NCI-H774 (cell line): Measurements from ENCODE around the gene MTRF1L.

Experiments
- DNase-seq: peaks from one replicate; lab custom pipeline; 2025; lab: John Stamatoyannopoulos, UW

Gene MTRF1L, protein sequence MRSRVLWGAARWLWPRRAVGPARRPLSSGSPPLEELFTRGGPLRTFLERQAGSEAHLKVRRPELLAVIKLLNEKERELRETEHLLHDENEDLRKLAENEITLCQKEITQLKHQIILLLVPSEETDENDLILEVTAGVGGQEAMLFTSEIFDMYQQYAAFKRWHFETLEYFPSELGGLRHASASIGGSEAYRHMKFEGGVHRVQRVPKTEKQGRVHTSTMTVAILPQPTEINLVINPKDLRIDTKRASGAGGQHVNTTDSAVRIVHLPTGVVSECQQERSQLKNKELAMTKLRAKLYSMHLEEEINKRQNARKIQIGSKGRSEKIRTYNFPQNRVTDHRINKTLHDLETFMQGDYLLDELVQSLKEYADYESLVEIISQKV

DNA sequence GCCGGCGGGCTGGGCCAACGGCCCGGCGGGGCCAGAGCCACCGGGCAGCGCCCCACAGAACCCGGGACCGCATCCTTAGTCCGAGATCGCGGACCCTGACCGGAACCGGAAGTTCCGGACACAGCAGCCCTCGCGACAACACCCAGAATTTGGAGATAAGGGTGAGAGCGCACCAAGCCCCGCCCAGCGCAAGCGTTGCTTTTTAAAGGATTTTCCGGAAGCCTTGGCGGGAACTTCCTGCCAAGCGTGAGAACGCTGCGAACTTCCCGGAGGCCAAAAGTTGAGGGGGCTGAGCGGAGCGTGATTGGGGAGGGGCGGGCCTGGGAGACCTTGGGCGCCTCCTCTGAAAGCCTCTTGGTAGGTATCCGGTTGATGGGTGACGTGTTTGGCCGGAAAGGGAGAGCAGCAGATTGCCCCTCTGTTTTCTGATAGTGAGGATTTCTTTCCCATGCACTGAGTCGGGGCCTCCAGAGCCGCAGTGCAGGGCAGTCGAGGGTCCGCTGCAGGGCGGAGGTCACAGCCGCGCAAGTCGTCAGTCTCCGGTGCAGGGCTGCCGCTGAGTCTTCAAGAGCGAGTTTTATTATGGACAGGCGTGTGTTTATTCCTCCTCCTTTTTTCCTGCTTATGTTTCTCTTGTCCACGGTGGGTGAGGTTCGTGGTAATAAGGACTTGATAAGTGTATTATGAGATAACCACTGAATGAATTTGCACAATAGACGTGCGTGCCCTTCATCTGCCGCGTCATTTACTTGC, at the start of gene MTRF1L:
TSS of gene MTRF1L (minus strand) at position 97 of the 753 bp plus-strand sequence. CDS start at position 73, 24 bp downstream.
- peak; percentile 98 for DNase-seq

DNA sequence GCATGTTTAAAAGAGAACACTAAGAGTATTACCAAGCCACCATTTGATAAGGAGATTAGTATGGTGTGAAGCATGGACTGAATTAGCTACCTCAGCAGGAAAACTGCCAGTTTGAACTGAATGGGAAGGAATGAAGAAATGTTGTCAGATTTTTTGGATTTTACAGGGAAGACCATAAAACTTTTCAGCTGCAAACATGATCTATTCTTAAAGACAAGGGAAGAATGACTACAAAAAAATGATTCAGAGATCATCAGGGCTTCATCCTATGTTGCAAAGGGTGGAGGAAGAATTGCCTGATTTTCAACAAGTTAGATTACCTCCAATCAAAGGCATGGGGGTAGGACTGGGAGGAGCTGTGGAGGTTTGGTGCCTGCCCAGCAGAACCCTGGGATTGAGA, 49.3 kb upstream of the MTRF1L start:
- no peak for DNase-seq

DNA sequence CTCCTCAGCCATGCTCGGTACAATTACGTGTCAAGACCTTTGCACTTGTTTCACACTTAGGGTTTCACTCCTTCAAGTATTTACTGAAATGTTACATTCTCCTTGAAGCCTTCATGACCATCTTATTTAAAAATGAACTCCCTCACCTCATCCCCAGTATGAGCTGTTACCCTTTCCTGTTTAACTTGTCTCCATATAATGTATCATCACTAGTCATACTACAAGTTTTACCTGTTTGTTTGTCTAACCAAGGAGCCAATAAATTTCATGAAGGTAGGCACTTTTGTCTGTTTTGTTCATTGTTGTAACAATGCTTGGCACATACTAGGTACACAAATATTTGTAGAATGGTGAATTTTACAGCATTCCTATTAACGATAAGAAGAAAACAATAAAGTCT, 46.1 kb upstream of the MTRF1L start:
- DNase-seq = no peak

DNA sequence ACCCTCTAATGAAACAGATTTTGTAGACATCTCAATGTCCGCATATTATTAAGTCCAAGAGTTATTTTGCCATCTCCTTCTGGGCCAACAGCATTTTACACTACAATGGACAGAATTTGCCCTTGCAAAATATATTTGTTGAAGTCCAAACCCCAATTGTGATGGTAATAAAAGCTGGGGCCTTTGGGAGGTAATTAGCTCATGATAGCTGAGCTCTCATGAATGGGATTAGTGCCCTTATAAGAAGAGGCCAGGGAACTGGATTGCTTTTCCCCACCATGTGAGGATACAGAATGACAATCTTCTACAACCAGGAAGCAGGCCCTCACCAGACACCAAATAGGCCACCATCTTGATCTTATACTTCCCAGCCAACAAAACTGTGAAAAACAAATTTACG, 44.9 kb upstream of the MTRF1L start:
- no peak for DNase-seq

DNA sequence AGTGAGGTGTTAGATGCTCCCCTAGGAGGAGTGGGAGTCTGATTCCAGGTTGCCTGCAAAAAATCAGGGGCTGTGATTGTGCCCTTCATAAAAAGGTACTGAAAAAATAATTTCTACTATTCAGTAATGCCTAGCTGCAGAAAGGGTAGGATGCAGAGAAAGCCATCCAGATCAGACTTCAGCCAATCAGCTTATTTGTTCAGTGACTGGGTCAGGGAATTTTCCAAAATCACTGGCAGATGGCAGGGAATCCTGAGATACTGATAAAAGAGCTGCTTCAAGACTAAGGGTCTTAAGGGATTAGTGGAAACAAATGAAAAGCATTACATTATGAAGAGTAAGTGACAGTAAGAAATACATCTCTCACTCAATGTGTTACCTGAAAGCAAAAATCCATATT, 42.8 kb upstream of the MTRF1L start:
- no peak for DNase-seq

DNA sequence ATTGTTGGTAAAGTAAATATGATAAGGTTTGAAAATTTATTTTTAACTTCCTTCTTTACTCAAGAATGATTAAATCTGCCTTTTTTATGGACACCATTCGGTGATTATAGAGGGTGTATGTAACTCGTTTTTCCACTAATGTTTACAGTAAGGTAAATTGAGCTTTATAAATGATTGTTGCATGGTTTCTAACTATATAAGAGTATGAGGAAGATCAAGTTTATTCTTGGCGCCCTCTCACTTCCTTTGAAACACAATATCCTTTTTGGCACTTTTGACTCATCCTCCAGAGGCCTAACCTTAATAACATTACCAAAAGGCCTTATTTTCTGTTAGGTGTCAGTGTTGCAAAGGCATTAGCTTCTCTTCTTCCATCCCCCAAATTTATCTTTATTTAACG, 41.8 kb upstream of the MTRF1L start:
- DNase-seq = no peak

DNA sequence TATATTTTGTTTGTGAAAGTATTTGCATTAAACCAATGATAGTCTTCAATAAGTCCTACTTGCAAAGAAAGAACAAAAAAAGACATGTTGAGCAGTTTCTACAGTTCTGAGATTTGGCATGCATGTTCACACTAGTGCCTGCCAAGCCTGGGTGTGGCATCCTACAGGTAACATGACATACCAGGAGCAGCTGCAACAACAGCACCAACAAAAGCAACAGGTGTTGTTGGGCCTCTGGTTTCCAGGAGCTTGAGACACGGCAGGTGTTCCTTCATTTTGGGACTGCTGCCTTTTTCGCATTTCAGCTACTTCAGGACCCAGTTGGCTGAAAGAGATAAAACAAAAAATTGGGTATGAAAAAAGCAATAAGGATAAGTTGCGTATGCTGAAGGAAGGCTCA, 41.2 kb upstream of the MTRF1L start:
- DNase-seq = peak; percentile 88

DNA sequence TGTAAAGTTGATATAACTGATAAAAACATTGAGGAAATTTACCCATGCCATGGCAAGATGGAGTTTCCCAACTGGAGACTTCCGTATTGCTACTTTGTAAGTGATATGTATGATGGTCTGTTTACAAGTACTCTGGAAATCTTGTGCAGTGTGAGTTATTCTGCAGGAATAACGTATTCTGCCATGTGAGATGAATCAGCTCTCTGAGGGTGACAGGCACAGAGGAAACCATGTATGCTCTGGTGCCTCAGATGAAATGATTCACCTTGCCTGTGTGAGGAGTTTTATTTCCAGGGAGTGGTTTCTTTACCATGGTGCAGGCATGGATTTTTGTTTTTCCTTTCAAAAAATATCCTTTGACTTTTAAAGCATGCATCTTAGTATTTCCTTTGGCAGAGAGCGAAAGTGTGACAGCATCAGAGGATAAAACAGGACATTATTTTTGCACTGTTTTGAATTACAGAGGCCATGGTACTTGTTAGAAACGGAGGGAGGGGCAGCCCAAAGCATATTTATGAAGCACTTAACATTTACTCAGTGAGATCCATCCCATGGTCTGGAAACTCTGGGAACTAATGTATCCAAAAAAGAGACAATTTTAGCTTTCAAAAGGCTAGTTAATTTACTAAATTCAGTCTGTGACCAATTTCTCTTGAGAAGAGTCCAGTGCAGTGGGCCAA, 36.0 kb upstream of the MTRF1L start:
- no peak for DNase-seq

DNA sequence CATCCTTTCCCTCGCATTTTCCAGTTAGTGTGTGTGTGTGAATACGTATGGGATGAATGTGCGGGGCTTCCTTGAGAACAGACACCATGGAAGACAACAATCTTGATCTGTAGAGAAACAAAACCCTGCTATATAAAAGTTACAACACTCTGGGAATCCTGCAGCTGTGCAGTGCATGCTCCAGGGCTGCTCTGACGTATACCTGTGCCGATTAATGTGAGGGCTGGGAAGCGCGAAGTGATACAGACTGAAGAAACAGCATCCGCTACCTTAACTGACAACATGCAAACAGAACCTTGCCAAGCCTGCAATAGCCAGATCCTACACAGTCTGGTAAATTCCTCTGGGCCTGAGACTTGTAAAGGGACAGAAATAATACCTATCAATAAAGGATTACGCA, 31.6 kb upstream of the MTRF1L start:
- no peak for DNase-seq

DNA sequence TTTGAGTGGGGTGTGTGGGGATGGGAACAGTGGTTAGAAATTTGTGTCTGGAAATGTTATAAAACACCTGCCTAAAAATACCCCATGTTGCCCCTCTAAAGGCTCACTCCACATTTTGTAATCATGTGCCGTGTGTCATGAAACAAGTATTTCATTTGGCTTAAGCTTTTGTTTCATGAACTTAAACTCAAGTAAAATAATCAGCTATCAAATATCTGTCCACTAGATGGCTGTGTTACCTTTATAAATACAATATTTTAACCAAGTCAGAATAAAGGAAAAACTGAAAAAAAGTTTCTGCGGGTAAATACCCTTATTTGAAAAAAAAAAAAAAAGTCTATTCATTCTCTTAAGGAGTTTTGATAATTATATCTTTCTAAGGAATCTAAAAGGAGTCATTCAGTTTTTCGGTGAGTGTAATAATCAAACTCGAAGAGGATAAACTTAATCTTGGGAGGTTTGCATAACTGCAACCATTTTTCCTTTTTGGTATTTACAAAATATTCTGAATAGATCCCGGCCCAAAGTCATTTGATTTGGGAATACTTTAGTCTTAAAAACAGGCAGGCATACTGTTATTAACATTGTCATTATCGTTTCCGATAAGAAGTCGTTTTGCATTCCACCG, 29.9 kb upstream of the MTRF1L start:
- peak; percentile 34 for DNase-seq

DNA sequence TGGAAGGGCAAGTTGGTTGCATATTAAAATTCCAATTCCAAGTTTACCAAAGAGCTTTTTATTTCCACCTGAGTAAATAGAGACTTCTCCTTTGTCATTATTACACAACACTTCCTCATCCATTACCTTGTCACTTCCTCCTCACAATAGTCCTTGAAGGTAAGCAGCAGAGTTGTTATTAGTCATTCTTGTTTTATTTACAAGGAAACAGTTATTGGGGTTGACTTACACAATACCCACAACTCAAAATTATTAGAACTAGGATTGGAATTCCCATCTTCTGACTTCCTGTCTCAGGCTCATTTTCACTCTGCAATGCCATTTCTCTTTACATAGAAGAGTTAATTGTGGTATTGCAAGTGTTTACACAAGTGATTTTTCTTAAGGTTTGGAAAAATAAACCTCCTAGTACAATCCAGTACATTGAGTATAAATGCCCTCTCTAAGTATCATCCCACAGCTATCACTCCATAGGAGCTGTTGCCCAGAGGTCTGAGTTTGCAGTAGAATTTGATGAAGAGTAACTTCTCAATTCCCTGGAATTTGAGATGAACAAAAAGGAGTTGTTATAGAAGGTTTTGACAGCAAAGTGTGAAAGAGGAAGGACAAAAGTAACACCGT, 28.9 kb upstream of the MTRF1L start:
- DNase-seq = no peak

DNA sequence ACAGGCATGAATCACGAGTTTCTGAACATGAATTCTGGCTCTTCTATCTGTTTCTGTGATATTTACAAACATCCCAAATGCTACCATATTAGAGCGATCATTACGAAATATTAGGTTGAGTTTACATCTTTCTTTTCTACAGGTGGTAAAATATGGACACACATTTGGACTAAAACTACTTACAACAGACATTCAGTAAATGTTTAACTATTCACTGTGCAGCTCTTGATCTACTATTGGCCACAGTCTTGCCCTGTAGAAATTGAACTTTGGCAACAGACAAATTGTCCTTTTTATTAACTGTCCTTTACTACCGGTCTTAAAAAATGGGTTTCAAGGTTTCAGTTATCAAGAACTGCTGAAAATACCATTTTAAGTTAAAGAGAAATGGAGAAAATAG, 26.5 kb upstream of the MTRF1L start:
- no peak for DNase-seq

DNA sequence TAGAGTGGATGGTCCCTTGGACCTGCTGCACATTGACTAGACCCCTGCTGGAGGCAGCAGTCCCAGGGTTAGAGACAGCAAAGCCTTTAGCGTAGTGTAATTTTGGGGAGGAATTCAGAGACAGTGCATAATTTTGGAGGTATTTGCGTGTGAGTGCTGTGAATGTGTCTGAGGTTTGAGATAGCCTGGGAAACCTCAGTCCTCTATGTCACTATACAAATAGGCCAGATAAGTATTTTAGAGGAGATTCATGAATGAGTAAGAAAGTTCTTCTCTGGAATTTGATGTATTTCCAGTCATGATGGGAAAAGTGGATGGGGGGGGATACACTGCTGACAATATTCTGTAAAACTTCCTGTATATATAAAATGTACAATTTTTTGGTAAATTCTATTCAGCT, 25.8 kb upstream of the MTRF1L start:
- DNase-seq = no peak

DNA sequence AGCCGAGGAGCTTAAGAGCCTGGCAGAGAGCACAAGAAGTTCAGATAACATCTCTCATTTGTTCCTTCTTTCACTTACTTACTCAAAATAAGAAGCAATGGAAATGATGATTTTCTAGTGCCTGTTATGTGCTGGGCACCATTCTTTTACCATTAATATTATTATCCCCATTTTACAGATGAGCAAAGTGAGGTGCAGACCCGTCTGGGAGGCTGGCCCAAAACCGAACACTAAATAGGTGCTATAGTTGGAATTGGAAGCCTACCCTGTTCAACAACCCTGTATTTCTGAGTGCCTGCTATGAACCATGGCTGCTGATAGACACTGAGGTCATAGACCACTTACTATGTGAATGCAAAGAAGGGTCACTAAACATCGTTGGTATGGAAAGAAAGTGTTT, 25.0 kb upstream of the MTRF1L start:
- DNase-seq = no peak

DNA sequence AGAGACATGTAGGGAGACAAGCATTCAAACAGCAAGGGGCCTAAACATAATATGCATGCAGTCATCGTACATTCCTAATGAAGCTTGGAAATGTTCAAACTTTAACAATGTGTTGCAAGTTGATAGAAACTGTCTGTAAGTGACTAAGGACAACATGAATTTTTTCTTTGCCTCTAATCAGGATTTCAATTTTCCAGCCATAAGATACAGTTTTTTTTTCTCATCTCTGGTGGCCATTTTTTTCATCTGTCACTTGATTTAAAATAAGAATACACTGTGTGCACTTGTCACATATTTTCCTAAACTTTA, 22.2 kb upstream of the MTRF1L start:
- DNase-seq = no peak

DNA sequence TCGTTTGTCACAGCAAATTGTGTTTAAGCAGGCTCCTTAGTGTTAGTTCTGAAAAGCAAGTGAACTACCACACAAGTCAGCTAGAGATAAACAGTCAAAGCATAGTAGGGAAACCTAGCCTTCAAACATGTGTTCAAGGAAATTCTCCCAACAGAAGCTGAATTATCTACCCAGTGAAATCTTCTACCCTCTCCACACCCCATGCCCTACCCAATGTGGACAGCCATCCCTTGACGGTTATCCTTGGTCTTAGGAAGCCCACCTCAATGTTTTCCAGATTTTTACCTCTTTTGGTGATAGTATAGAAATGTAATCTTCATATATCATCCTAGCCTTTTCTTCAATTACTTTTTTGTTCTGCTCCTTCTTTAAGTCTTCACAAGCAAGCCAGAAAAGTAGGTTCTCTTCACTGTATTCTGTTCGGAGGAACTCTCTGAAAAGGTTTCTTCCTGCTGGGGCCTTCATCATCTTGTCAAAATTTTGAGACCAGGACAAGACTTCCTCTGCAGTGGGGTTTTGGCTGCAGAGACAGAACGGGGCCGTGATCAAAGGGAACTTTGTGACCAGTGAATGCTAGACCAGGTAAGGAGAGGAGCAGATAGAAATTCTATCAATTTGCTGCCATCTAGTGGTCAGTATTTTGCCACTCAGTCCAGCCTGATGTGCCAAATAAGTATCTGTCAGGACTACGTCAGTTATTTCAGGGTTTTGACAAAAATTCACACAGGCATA, 21.6 kb upstream of the MTRF1L start:
- peak; percentile 58 for DNase-seq

DNA sequence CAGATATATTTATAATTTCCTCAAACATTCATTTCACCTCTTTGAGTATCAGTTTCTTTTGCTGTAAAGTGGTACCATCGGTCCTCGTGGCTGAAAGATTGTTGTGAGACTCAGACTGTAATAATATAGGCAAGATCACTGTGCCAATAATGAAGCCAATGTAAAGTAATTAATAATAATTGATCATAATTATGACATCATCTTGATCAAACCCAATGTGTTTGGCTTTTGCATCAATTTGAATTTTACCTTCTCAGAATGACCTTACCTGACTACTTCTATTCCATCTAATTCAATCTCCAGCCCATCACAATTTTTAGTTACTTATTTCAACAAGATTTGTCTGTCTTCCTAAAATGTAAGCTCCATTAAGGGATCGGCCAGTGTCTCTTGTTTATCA, 15.8 kb upstream of the MTRF1L start:
- no peak for DNase-seq

DNA sequence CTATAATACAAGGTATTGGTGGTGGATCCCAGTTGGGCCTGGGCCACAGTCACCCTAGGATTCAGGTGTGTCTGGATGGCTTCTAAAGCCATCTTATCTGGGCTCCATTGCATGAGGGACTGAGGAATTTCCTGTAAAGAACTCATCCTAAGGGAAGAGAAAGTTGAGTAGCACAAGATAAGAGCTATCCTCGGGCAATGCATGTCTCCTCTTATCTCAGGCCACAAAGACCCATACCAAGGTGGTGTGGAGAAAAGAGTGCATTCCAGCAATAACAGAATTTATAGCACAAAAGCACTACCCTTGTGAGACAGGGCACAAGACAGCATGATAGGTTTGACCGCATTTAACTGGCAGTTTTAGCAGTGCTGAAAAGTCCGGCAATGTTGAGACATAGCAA, 14.3 kb upstream of the MTRF1L start:
- DNase-seq = no peak

DNA sequence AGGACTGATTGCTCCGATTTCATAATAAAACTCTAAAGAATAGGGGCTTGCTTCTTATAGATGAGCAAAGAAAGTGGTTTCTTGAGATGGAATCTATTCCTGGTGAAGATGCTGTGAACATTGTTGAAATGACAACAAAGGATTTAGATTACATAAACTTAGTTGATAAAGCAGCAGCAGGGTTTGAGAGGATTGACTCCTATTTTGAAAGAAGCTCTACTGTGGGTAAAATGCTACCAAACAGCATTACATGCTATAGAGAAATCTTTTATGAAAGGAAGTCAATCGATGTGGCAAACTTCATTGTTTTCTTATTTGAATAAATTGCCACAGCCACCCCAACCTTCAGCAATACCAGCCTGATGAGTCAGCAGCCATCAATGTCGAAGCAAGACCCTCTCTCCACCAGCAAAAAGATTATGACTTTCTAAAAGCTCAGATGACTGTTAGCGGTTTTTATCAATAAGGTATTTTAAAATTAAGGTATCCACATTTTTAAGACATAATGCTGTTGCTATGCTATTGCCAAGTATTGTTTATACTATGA, 12.7 kb upstream of the MTRF1L start:
- DNase-seq = no peak

DNA sequence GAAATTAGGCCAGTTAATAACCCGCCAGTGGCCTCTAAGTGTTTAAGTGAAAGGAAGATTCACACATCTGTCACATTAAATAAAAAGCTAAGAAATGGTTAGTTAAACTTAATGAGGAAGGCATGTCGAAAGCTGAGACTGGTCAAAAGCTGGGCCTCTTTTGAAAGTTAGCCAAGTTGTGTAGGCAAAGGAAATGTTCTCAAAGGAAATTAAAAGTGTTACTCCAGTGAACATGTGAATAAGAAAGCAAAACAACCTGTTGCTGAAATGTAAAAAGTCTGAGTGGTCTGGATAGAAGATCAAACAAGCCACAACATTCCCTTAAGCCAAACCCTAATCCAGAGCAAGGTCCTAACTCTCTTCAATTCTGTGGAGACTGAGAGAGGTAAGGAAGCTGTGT, 10.9 kb upstream of the MTRF1L start:
- no peak for DNase-seq

DNA sequence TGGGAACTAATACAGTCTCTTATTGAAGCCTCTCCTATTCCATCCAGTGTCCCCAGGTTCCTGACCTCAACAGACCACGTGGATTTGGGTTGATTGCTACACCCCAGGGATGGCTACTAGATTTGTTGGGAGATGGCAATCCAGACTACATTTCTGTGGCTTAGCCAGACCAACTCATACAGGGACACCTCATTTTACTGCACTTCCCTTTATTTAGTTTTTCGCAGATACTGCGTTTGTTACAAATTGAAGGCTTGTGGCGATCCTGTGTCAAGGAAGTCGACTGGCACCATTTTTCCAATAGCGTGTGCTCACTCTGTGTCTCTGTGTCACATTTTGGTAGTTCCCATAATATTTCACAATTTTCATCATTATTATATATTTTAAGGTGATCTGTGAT, 10.3 kb upstream of the MTRF1L start:
- no peak for DNase-seq
